ENCODE data around the gene MRFAP1.

The MRFAP1 gene

GRCh38 chr4:6605114-6605513 lies 35.4 kb upstream of the MRFAP1 start:
- no peak for TF ChIP-seq CTCF (IDR thresholded peaks at IDR 0.05; ENCODE audit: insufficient read depth, low read depth, low read length, missing control alignments)
- H3K4me3 ChIP-seq (ENCODE audit: low read depth, low read length): no peak overlapping the region
- DNase-seq (ENCODE audit: low read depth): no peak

- no peak for TF ChIP-seq CTCF (IDR thresholded peaks at IDR 0.05; ENCODE audit: insufficient read depth, low read depth, low read length, missing control alignments)
- DNase-seq (ENCODE audit: low read depth): no peak
These were observed 34.9 kb upstream of the MRFAP1 start for GRCh38 chr4:6605605-6606004.

DNA sequence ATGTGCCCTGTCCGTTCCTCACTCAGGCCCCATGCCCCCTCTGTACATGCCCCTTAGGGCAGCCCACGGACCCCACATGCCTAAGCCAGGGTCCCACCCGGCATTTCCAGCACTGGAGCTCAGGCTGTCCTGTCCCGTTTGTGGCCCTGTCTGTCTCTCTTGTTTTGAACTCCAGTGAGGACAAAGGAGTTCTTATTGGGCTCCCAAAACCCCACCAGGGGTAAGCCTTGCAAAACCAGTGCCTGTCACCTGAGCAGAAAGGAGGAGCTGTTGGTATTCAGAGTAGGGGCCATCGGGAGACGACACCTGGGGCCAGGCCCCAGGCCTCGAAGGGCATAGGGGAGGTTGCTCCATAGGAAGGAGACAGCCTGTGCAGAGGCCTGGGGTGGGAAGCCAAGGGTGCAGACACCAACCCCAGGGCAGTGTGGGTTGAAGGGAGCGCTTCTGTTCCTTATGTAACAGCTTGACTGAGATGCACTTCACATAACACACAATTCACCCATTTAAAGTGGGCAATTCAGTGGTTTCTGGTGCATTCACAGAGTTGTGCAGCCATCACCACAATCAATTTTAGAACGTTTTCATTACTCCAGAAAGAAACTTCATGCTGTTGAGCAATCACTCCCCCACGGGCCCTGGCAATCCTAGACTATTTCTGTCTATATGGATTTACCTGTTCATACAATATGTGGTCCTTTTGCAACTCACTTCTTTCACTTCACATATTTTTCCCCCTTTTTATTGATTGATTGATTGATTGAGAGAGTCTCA lies 33.8 kb upstream of the MRFAP1 start:
- no peak for TF ChIP-seq CTCF (IDR thresholded peaks at IDR 0.05; ENCODE audit: insufficient read depth, low read depth, low read length, missing control alignments)
- no peak for DNase-seq (ENCODE audit: low read depth)
- H3K4me3 ChIP-seq (ENCODE audit: low read depth, low read length): no peak overlapping the region

More at GRCh38 chr4:6605605-6606004, 34.9 kb upstream of the MRFAP1 start:
- no peak overlapping the region for H3K4me3 ChIP-seq (ENCODE audit: low read depth, low read length)

- TF ChIP-seq CTCF (IDR thresholded peaks at IDR 0.05; ENCODE audit: insufficient read depth, low read depth, low read length, missing control alignments): no peak
- DNase-seq (ENCODE audit: low read depth): no peak
- H3K4me3 ChIP-seq (ENCODE audit: low read depth, low read length): no peak overlapping the region
These were observed 33.0 kb upstream of the MRFAP1 start for GRCh38 chr4:6607368-6608055.

DNA sequence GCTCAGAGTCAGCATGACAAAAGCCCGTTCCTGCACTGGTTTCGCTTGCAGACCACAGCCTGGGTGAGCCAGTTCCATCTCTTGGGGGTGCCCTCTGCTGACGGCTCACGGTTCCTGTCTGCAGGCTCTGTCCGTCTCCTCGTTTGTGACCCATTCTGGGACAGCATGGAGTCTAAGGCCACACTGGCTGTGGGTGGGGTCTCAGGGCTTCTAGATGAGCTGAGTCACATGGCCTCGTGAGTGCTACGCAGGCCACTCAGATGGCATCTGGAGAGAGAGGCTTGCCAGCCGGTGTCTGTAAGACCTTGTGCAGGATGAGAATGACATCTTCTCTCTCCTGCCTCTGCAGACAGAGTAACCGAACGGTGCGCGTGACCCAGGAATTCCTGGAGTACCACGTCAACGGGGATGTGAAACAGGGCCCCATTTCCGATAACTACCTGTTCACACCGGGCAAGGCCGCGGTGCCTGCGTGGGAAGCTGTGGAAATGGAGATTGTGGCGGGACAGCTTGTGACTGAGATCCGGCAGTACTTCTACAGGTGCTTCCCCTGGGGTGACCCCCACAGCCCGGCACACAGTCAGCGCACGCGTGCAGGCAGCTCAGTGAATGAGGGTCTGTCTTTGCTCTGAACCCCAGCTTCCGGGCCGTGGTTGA lies 31.6 kb upstream of the MRFAP1 start:
- DNase-seq (ENCODE audit: low read depth): no peak
- no peak for TF ChIP-seq CTCF (IDR thresholded peaks at IDR 0.05; ENCODE audit: insufficient read depth, low read depth, low read length, missing control alignments)
- no peak overlapping the region for H3K4me3 ChIP-seq (ENCODE audit: low read depth, low read length)

GRCh38 chr4:6609415-6610079 lies 30.9 kb upstream of the MRFAP1 start:
- TF ChIP-seq CTCF (IDR thresholded peaks at IDR 0.05; ENCODE audit: insufficient read depth, low read depth, low read length, missing control alignments): no peak
- H3K4me3 ChIP-seq (ENCODE audit: low read depth, low read length): no peak overlapping the region
- no peak for DNase-seq (ENCODE audit: low read depth)

Measured in GM12865 (cell line).